Osteocyte (in vitro differentiated cells): ENCODE data around the gene LHX3. TPM values are rescaled to one million over a fixed set of nuclear protein-coding genes. Genes with fewer than 3 reads are reported as not detected.

Experiments used
- DNase-seq: peaks from one replicate; pipeline ENCODE4 v3.0.0; 2021; ENCODE audit warnings: mixed read lengths; ENCODE audit not compliant: unreplicated experiment; ENCODE audit errors: extremely low spot score
- H3K27ac Mint-ChIP-seq: one replicate; pipeline ENCODE4 v1.8.0; 2021; ENCODE audit warnings: mild to moderate bottlenecking, mixed read lengths; ENCODE audit not compliant: unreplicated experiment
- H3K27me3 Mint-ChIP-seq: one replicate; pipeline ENCODE4 v1.8.0; 2021; ENCODE audit warnings: mixed read lengths; ENCODE audit not compliant: unreplicated experiment
- H3K36me3 Mint-ChIP-seq: one replicate; pipeline ENCODE4 v1.8.0; 2021; ENCODE audit warnings: mixed read lengths; ENCODE audit not compliant: unreplicated experiment
- H3K4me1 Mint-ChIP-seq: one replicate; pipeline ENCODE4 v1.8.0; 2021; ENCODE audit warnings: mixed read lengths; ENCODE audit not compliant: unreplicated experiment
- H3K4me3 Mint-ChIP-seq: one replicate; pipeline ENCODE4 v1.8.0; 2021; ENCODE audit warnings: mild to moderate bottlenecking, moderate library complexity, mixed read lengths; ENCODE audit not compliant: unreplicated experiment
- H3K9me3 Mint-ChIP-seq: one replicate; pipeline ENCODE4 v1.8.0; 2021; ENCODE audit warnings: mixed read lengths; ENCODE audit not compliant: unreplicated experiment
- CTCF ChIP-seq: fragments of 200-600 bp; sonication (generic); IDR thresholded peaks from 2 replicates; pipeline ENCODE4 v1.5.0; 2021; ENCODE audit warnings: antibody characterized with exemption, mild to moderate bottlenecking, moderate library complexity
- total RNA-seq: library from RNA; stranded (reverse); gene quantifications from 2 replicates; pipeline ENCODE4 v1.2.1, GENCODE V29; 2021

The LHX3 gene
- total RNA-seq, 1 donor from 2014 or later, result not detected

DNA sequence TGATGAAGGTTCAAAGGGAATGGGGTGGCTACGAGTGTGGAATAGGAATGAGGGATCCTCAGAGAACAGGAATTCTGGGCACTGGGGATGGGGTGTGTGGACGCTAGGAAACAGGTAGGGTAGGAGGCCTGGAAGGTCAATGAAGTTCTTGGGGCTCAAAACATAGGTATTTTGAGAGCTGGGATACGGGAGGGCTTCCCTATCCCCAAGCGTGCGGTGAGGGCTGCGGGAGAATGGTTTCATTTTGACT, 40.0 kb upstream of the LHX3 start:
- H3K36me3 Mint-ChIP-seq, result no peaks in the 10 kb centered on the region
- DNase-seq, result no peak
- H3K27me3 Mint-ChIP-seq, result peaks cover 3% of the 10 kb centered on the region
- no peaks in the 10 kb centered on the region for H3K9me3 Mint-ChIP-seq
- peak overlapping the region; percentile 85 for H3K4me3 Mint-ChIP-seq
- TF ChIP-seq CTCF, result no peak
- H3K27ac Mint-ChIP-seq, result peak overlapping the region; percentile 43
- peaks cover 22% of the 10 kb centered on the region for H3K4me1 Mint-ChIP-seq

- no peak for TF ChIP-seq CTCF
- no peaks in the 10 kb centered on the region for H3K9me3 Mint-ChIP-seq
- H3K27me3 Mint-ChIP-seq, result no peaks in the 10 kb centered on the region
- peaks cover 22% of the 10 kb centered on the region for H3K4me1 Mint-ChIP-seq
- peak overlapping the region; percentile 85 for H3K4me3 Mint-ChIP-seq
- no peak for DNase-seq
- H3K27ac Mint-ChIP-seq, result no peak overlapping the region
- H3K36me3 Mint-ChIP-seq, result no peaks in the 10 kb centered on the region
Observed at GRCh38 chr9:136244122-136244968, 39.4 kb upstream of the LHX3 start.

- Mint-ChIP-seq H3K27ac (no peak overlapping the region), H3K9me3 (no peaks in the 10 kb centered on the region), H3K4me3 (no peak overlapping the region), H3K36me3 (no peaks in the 10 kb centered on the region), H3K27me3 (no peaks in the 10 kb centered on the region), H3K4me1 (peaks cover 22% of the 10 kb centered on the region)
- no peak for TF ChIP-seq CTCF
- no peak for DNase-seq
Observed at GRCh38 chr9:136243631-136244030, 38.7 kb upstream of the LHX3 start.

DNA sequence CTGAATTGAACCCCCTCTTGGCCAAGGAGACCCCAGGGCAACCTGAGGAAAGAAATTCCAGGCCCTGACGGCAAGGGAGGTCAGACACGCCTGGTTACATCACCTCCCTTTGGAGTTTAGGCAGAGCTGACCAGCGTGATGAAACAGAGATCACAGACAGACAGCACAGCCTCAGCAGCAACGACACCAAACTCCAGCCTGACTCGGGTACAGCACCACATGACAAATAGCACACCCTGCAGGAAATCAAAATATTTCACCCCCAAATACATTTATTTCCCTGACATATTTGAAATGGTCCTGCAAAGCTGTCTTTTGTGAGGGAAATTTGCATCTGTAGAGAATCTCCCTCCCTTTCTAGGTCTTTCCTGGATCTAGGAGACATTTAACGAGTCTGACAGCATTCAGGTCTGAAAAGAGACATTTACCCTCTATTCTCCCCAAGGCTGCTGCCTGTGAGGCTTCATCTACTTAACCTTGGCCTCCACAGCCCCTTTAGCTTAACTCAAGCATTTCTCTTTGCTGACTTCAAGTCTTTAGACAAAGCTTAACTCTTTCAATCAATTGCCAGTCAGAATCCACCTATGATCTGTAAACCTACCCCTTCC, 38.1 kb upstream of the LHX3 start:
- H3K9me3 Mint-ChIP-seq, result no peaks in the 10 kb centered on the region
- no peak overlapping the region for H3K27ac Mint-ChIP-seq
- DNase-seq, result no peak
- H3K27me3 Mint-ChIP-seq, result no peaks in the 10 kb centered on the region
- H3K36me3 Mint-ChIP-seq, result no peaks in the 10 kb centered on the region
- no peak overlapping the region for H3K4me3 Mint-ChIP-seq
- H3K4me1 Mint-ChIP-seq, result peaks cover 22% of the 10 kb centered on the region
- no peak for TF ChIP-seq CTCF

GRCh38 chr9:136242248-136242647, 37.3 kb upstream of the LHX3 start:
- TF ChIP-seq CTCF, result no peak
- Mint-ChIP-seq H3K27ac (no peak overlapping the region), H3K4me3 (no peak overlapping the region), H3K27me3 (no peaks in the 10 kb centered on the region), H3K4me1 (peaks cover 22% of the 10 kb centered on the region), H3K9me3 (no peaks in the 10 kb centered on the region), H3K36me3 (no peaks in the 10 kb centered on the region)
- no peak for DNase-seq
